SJCRH30 (cell line): ENCODE results near the gene SLC2A9. TPM values are rescaled to one million over a fixed set of nuclear protein-coding genes. Genes with fewer than 3 reads are reported as not detected.

Experiments used
- DNase-seq, 2 experiments: peaks; one replicate each; pipeline ENCODE4 v3.0.0-alpha.2; 2015 to 2020
- H3K27ac ChIP-seq: fragments of 250-450 bp; sonication (Bioruptor Pico); 2 replicates; pipeline ENCODE4 v1.5.1; 2020; ENCODE audit warnings: mild to moderate bottlenecking, moderate library complexity
- H3K27me3 ChIP-seq: fragments of 250-450 bp; sonication (Bioruptor Pico); 2 replicates; pipeline ENCODE4 v1.5.1; 2020; ENCODE audit warnings: mild to moderate bottlenecking, moderate library complexity
- H3K36me3 ChIP-seq: fragments of 250-450 bp; sonication (Bioruptor Pico); 2 replicates; pipeline ENCODE4 v1.5.1; 2020; ENCODE audit warnings: mild to moderate bottlenecking, moderate library complexity
- H3K4me1 ChIP-seq: fragments of 250-450 bp; sonication (Bioruptor Pico); 2 replicates; pipeline ENCODE4 v1.5.1; 2020; ENCODE audit warnings: mild to moderate bottlenecking, moderate library complexity
- H3K4me3 ChIP-seq: fragments of 250-450 bp; sonication (Bioruptor Pico); 2 replicates; pipeline ENCODE4 v1.5.1; 2020; ENCODE audit warnings: mild to moderate bottlenecking, moderate library complexity
- H3K9me3 ChIP-seq: fragments of 250-450 bp; sonication (Bioruptor Pico); replicated peaks from 2 replicates; pipeline ENCODE4 v1.5.1; 2020; ENCODE audit warnings: mild to moderate bottlenecking, moderate library complexity
- total RNA-seq: library from RNA; depleted of rRNA; stranded (reverse); fragments of >200 nt; shearing (Covaris generic); gene quantifications from 2 replicates; pipeline ENCODE4 v1.2.3, GENCODE V29; 2014

The SLC2A9 gene
- total RNA-seq, 1 experiment from 2014 or later, result 0.08 TPM

- Histone ChIP-seq H3K36me3 (no peaks in the 10 kb centered on the region), H3K27me3 (peaks cover 6% of the 10 kb centered on the region; the same call in 1 of the 2 replicates), H3K27ac (no peak overlapping the region), H3K9me3 (no peaks in the 10 kb centered on the region), H3K4me3 (no peak overlapping the region), H3K4me1 (no peaks in the 10 kb centered on the region)
- DNase-seq, result no peak
These were observed 135.3 kb downstream of the SLC2A9 start for GRCh38 chr4:9885958-9886357.

DNA sequence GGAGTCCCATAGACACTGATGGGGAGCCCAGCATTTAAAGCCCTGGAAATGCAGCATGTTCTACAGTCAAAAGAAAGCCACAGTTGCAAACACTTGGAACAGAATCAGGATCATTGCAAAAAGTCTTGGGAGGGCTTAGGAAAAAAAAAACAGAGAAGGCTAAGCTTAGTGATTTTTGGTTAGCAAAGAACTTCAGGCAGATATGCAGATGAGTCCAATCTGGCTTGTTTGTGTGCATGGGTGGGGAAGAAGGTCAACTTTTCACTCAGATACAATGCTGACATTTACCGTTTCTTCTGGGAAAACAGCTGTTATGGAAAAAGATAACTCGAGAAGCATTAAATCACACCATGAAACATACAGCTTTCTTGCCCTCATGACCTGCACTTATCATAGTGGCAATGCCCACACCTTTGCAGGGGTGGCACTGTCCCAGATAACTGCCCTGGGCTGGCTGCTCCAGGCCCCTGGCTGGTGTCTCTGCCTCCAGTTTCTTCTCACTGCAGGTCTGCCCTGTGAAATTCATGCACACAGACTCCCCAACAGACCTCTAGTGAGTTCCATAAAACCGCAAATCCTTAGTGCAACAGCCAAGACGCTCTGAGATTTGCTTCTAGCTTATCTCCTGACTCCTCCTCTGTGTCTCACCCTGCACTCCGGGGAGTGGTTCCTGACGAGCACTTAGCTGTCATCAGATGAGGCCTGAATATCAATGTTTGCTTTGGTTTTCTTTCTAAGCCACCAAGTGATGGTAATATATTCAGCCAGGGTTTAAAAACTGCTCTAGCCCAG lies 140.7 kb downstream of the SLC2A9 start:
- Histone ChIP-seq H3K4me1 (no peaks in the 10 kb centered on the region), H3K9me3 (no peaks in the 10 kb centered on the region), H3K4me3 (no peak overlapping the region), H3K27ac (no peak overlapping the region), H3K27me3 (no peaks in the 10 kb centered on the region), H3K36me3 (no peaks in the 10 kb centered on the region)
- DNase-seq, result no peak

DNA sequence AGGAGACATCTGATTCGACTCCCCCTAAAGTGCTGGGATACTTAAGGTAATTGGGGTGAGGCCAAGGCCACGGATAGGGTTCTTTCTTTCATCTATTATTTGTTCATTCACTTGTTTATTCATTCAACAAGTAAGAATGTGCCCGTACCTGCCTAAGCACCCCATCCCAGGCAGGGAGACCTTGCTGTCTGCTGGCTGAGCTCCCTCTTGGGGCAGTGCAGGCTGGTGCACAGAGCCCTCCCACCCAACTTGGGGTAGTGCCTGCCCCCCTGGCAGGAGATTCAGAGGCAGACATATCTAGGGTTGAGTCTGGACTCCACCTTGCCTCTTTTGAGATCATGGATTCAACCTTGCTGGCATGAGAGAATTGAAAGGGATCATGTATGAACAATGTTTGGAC lies 144.2 kb downstream of the SLC2A9 start:
- no peak overlapping the region for H3K27ac ChIP-seq
- H3K36me3 ChIP-seq, result no peaks in the 10 kb centered on the region
- H3K4me3 ChIP-seq, result no peak overlapping the region
- no peaks in the 10 kb centered on the region for H3K4me1 ChIP-seq
- no peaks in the 10 kb centered on the region; the same call in 1 of the 2 replicates for H3K9me3 ChIP-seq
- DNase-seq, result no peak
- H3K27me3 ChIP-seq, result no peaks in the 10 kb centered on the region

DNA sequence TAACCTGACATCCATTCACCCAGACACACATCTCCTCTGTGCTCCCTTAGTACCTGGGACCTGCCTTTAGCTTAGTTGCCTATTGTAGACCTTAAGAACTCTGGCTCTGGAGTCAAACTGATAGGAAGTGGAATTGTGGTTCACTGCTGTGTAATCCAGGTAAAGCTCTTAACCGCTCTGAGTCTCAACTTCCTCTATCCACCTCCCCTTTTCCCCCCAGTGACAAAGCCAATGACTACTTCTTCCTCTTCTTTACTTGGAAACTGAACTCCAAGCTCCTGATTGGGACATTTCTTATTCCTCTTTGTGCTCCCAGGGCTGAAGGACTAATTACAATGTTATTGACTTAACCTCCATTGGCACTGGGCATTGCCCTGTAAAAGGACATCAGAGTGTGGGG lies 145.8 kb downstream of the SLC2A9 start:
- no peaks in the 10 kb centered on the region; the same call in 1 of the 2 replicates for H3K9me3 ChIP-seq
- H3K27ac ChIP-seq, result no peak overlapping the region
- H3K4me3 ChIP-seq, result no peak overlapping the region
- no peaks in the 10 kb centered on the region for H3K36me3 ChIP-seq
- peaks cover 2% of the 10 kb centered on the region for H3K4me1 ChIP-seq
- no peak for DNase-seq
- no peaks in the 10 kb centered on the region for H3K27me3 ChIP-seq

GRCh38 chr4:9874385-9874784 lies 146.9 kb downstream of the SLC2A9 start:
- H3K4me1 ChIP-seq, result peaks cover 9% of the 10 kb centered on the region
- no peak for DNase-seq
- H3K4me3 ChIP-seq, result no peak overlapping the region
- H3K36me3 ChIP-seq, result no peaks in the 10 kb centered on the region
- H3K9me3 ChIP-seq, result no peaks in the 10 kb centered on the region; the same call in 1 of the 2 replicates
- no peaks in the 10 kb centered on the region for H3K27me3 ChIP-seq
- H3K27ac ChIP-seq, result no peak overlapping the region

- H3K27me3 ChIP-seq, result no peaks in the 10 kb centered on the region
- no peaks in the 10 kb centered on the region for H3K36me3 ChIP-seq
- peak overlapping the region; percentile 31 for H3K27ac ChIP-seq
- H3K4me1 ChIP-seq, result peaks cover 9% of the 10 kb centered on the region
- no peak overlapping the region for H3K4me3 ChIP-seq
- DNase-seq, result peak; percentile 49 to 77
- no peaks in the 10 kb centered on the region; the same call in 1 of the 2 replicates for H3K9me3 ChIP-seq
These were observed 151.0 kb downstream of the SLC2A9 start for GRCh38 chr4:9870165-9870790.

DNA sequence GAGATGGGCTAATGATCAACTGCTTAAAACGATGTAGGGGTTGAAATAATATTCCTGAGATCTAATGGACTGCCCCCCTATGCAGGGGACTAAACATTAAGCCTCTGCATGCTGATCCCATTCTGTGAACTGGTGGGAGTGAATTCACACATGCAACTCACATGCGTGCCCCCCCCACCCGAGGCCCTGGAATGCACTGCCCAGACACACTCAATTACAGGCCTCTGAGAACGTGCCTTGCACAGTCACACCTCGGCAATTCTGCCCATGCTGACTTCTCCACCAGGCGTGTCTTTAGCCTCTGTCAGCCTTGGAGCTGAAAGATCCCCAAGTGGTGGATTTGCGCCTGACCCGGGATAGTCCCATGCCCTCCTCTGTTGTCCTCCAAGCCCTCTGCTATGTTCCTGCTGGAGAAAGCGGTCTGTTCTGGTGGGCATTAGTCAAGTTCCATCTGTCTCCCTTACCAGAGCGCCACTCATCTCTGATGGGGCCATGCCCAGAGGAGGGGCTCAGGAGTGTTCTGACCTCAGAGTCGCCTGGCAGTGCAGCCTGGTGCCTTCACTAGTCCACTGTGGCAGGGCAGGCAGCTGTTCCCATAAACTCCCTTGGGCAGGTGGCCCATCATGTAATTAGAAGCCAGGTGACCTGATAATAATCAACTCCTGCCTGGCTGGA lies 153.4 kb downstream of the SLC2A9 start:
- H3K27ac ChIP-seq, result no peak overlapping the region
- no peaks in the 10 kb centered on the region; the same call in 1 of the 2 replicates for H3K9me3 ChIP-seq
- peaks cover 9% of the 10 kb centered on the region for H3K4me1 ChIP-seq
- H3K4me3 ChIP-seq, result no peak overlapping the region
- DNase-seq, result peak in 1 of 2 experiments; percentile 13
- no peaks in the 10 kb centered on the region for H3K27me3 ChIP-seq
- H3K36me3 ChIP-seq, result no peaks in the 10 kb centered on the region

DNA sequence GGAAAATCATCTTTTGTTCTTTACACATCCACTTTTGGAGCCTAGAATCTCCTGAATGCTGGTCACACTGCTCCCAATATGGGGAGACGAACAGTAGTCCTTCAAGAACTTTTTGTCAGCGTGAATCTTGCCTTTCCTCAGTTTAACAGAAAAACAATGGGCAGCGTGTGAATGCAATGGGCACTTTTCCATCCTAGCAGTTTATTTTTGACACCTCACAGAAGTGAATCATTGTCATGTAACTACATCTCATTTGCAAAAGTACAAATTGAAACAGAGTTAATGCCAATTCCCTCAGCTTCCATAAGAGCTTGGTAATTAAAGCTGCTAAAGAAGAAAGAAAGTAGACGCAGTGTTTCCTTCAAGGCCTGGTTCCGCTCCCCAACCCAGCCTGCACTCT lies 154.4 kb downstream of the SLC2A9 start:
- no peak for DNase-seq
- H3K36me3 ChIP-seq, result no peaks in the 10 kb centered on the region
- H3K9me3 ChIP-seq, result no peaks in the 10 kb centered on the region
- H3K4me1 ChIP-seq, result peaks cover 9% of the 10 kb centered on the region
- no peak overlapping the region for H3K4me3 ChIP-seq
- H3K27me3 ChIP-seq, result no peaks in the 10 kb centered on the region
- no peak overlapping the region for H3K27ac ChIP-seq

DNA sequence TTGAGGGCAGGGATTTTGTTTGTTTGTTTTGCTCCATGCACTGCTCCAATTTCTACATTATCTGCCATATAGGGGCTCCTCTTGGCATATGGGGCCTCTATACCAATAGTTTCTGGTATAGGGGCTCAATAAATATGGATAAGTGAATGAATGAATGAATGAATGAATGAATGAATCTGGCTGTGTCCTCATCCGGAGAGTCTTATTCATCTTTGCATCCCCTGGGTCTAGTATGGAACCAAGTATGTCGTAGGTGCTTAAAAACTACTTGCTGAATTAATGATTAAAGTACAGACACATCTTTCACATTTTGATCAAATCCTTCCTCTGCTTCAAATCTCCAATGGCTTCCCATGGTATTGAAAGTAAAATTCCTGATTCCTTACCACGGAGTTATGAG lies 159.7 kb downstream of the SLC2A9 start:
- DNase-seq, result no peak
- Histone ChIP-seq H3K9me3 (no peaks in the 10 kb centered on the region), H3K36me3 (no peaks in the 10 kb centered on the region), H3K4me1 (no peaks in the 10 kb centered on the region), H3K27me3 (no peaks in the 10 kb centered on the region), H3K4me3 (no peak overlapping the region), H3K27ac (no peak overlapping the region)

- H3K9me3 ChIP-seq, result no peaks in the 10 kb centered on the region
These were observed 161.5 kb downstream of the SLC2A9 start for GRCh38 chr4:9859810-9860209.

DNA sequence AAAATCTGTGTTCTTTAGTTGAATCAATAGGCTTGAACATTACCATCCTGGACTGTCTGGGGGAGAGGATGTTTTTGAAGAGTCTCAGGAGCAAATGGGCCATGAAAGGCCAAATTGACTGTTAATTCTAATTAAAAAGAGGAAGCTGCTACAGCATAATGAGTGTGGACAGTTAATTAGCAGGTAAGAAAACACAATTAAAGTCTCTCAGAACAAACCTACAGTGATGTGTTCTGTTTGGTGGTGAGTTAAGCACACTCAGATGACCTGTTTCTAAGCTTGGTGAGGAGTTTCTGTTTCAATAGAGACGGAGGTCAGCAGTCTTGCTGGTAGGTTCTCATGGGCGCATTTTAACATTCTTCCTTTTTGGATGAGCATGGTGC lies 171.8 kb downstream of the SLC2A9 start:
- H3K4me1 ChIP-seq, result no peaks in the 10 kb centered on the region
- no peak overlapping the region for H3K27ac ChIP-seq
- H3K4me3 ChIP-seq, result no peak overlapping the region
- no peaks in the 10 kb centered on the region for H3K36me3 ChIP-seq
- peaks cover 6% of the 10 kb centered on the region; the same call in 1 of the 2 replicates for H3K27me3 ChIP-seq
- no peaks in the 10 kb centered on the region for H3K9me3 ChIP-seq
- no peak for DNase-seq

More at GRCh38 chr4:9859810-9860209, 161.5 kb downstream of the SLC2A9 start:
- no peaks in the 10 kb centered on the region for H3K27me3 ChIP-seq
- no peaks in the 10 kb centered on the region for H3K4me1 ChIP-seq
- DNase-seq, result no peak
- no peaks in the 10 kb centered on the region for H3K36me3 ChIP-seq
- no peak overlapping the region for H3K27ac ChIP-seq
- no peak overlapping the region for H3K4me3 ChIP-seq

- Histone ChIP-seq H3K27me3 (peaks cover 6% of the 10 kb centered on the region; the same call in 1 of the 2 replicates), H3K27ac (no peak overlapping the region), H3K4me1 (no peaks in the 10 kb centered on the region), H3K36me3 (no peaks in the 10 kb centered on the region), H3K4me3 (no peak overlapping the region), H3K9me3 (no peaks in the 10 kb centered on the region)
- DNase-seq, result no peak
These were observed 173.1 kb downstream of the SLC2A9 start for GRCh38 chr4:9847968-9848748.

DNA sequence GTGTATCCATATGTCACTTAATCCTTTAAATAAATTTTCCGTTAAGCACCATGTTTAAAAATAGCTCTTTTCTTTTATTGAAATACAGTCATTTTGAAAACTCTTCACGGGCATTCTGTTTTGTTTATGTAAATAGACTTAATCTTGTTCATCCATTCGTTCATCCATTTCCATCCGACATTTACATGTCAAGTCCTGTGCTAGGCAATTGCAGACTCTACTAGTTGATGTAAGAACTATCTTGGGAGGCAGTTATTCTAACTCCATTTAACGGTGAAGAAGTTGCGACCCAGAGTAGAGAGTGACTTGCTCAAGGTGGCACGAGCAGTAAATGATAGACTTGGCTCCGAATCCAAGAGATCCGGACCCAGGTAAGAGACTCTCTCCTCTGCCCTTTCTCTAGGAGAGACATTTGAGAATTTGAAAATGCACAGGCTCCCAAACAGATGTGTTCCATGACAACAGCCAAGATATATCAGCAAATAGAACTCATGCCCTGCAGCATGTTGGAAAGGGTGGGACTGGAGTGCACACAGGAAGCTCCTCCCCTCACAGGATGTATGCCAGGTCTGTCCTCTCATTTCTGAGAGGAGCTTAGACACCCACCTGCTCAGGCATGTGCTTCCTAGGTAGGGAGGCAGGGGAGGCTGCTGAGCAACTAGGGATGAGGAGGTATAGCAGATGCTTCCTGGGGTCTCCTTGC lies 175.4 kb downstream of the SLC2A9 start:
- no peaks in the 10 kb centered on the region for H3K9me3 ChIP-seq
- no peak overlapping the region for H3K27ac ChIP-seq
- H3K4me1 ChIP-seq, result no peaks in the 10 kb centered on the region
- no peaks in the 10 kb centered on the region for H3K36me3 ChIP-seq
- H3K27me3 ChIP-seq, result peaks cover 6% of the 10 kb centered on the region; the same call in 1 of the 2 replicates
- DNase-seq, result no peak
- no peak overlapping the region for H3K4me3 ChIP-seq

- Histone ChIP-seq H3K4me1 (no peaks in the 10 kb centered on the region), H3K4me3 (no peak overlapping the region), H3K9me3 (no peaks in the 10 kb centered on the region), H3K36me3 (no peaks in the 10 kb centered on the region), H3K27ac (no peak overlapping the region), H3K27me3 (peaks cover 4% of the 10 kb centered on the region; the same call in 1 of the 2 replicates)
- no peak for DNase-seq
These were observed 180.2 kb downstream of the SLC2A9 start for GRCh38 chr4:9841072-9841471.
